NT2/D1 (cell line): ENCODE results near the gene KIF14.

Source experiments
- DNase-seq: peaks from one replicate; pipeline ENCODE4 v3.0.0-alpha.2; 2011; ENCODE audit warnings: low read depth, low spot score
- H3K27me3 ChIP-seq: 2 replicates; pipeline ENCODE4 v1.6.0; 2011; ENCODE audit warnings: mild to moderate bottlenecking; ENCODE audit not compliant: insufficient read length, insufficient read depth
- H3K36me3 ChIP-seq: 2 replicates; pipeline ENCODE4 v1.6.1; 2011; ENCODE audit warnings: mild to moderate bottlenecking, low read length, mixed read lengths; ENCODE audit not compliant: insufficient read depth, insufficient read length
- H3K4me1 ChIP-seq: 2 replicates; pipeline ENCODE4 v1.5.1; 2011; ENCODE audit not compliant: insufficient read depth, insufficient read length
- H3K4me3 ChIP-seq: 2 replicates; pipeline ENCODE4 v1.5.1; 2011; ENCODE audit warnings: low read depth; ENCODE audit not compliant: insufficient read length
- H3K9ac ChIP-seq: 2 replicates; pipeline ENCODE4 v1.6.0; 2011; ENCODE audit warnings: low read depth; ENCODE audit not compliant: insufficient read length
- H3K9me3 ChIP-seq: 2 replicates; pipeline ENCODE4 v1.5.1; 2011; ENCODE audit warnings: mild to moderate bottlenecking, low read length; ENCODE audit not compliant: insufficient read depth
- SUZ12 ChIP-seq: IDR thresholded peaks from 2 replicates; pipeline ENCODE4 v1.6.1; 2011; ENCODE audit not compliant: insufficient read length, insufficient read depth; ENCODE audit errors: extremely low read depth
- YY1 ChIP-seq: IDR thresholded peaks from 2 replicates; pipeline ENCODE4 v1.6.1; 2011; ENCODE audit not compliant: insufficient read length, insufficient read depth
- ZNF274 ChIP-seq: IDR thresholded peaks from 2 replicates; pipeline ENCODE4 v1.6.1; 2011; ENCODE audit warnings: mild to moderate bottlenecking, low read depth, low read length

Gene KIF14

DNA sequence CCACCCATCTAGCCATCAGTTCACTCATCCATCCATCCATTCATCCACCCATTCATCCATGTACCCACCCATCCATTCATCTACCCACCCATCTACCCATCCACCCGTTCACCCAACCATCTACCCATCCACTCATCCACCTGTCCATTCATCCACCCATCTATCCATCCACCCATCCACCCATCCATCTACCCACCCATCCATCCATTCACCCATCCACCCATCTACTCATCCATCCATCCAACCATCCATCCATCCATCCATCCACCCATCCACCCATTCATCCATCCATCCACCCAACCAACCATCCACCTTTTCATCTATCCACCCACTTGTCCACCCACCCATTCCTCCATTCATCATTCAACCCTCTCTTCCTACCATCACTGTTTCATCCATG lies 80.3 kb downstream of the KIF14 start:
- H3K4me3 ChIP-seq: no peak overlapping the region
- no peak for TF ChIP-seq ZNF274
- no peak for TF ChIP-seq YY1
- no peaks in the 10 kb centered on the region for H3K36me3 ChIP-seq
- no peak overlapping the region for H3K9ac ChIP-seq
- H3K27me3 ChIP-seq: no peaks in the 10 kb centered on the region
- no peaks in the 10 kb centered on the region for H3K4me1 ChIP-seq
- H3K9me3 ChIP-seq: no peaks in the 10 kb centered on the region
- no peak for DNase-seq

DNA sequence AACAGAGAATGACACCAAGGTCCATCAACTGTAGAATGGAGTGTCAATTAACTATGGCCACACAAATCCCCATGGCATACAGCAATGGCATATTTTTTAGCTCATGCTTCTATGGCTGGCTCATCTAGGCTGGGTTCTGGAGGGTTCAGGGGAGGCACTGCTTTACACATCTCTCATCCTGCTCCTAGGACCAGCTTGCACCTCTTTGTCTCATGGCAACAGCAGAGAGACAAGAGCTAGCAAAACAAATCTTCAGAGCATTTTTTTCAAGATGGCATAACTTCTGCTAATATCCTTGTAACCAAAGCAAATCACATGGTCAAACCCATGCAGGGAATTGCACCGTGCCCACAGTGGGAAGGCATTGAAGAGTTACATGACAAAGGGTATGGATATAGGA lies 82.4 kb downstream of the KIF14 start:
- H3K36me3 ChIP-seq: no peaks in the 10 kb centered on the region
- H3K9ac ChIP-seq: no peak overlapping the region
- no peak for DNase-seq
- no peaks in the 10 kb centered on the region for H3K27me3 ChIP-seq
- no peaks in the 10 kb centered on the region for H3K9me3 ChIP-seq
- no peak overlapping the region for H3K4me3 ChIP-seq
- TF ChIP-seq YY1 (no peak), ZNF274 (no peak), SUZ12 (no peak)
- no peaks in the 10 kb centered on the region for H3K4me1 ChIP-seq

DNA sequence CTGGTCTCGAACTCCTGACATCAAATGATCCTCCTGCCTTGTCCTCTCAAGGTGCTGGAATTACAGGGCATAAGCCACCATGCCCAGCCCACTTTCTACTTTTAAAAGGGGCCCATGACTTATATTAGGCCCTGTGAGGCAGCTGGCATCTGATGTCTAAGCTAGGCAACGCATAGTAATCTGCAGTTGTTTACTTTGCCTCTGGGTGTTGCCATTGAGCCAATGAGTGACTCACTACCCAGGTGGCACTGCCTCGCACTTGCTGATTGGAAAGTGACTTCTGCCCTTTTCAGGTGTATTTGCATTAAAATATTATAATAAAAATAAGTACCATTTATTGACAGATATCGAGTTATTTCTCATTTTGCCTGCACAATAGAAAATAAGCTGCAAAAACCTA lies 84.9 kb downstream of the KIF14 start:
- DNase-seq: peak; percentile 20

DNA sequence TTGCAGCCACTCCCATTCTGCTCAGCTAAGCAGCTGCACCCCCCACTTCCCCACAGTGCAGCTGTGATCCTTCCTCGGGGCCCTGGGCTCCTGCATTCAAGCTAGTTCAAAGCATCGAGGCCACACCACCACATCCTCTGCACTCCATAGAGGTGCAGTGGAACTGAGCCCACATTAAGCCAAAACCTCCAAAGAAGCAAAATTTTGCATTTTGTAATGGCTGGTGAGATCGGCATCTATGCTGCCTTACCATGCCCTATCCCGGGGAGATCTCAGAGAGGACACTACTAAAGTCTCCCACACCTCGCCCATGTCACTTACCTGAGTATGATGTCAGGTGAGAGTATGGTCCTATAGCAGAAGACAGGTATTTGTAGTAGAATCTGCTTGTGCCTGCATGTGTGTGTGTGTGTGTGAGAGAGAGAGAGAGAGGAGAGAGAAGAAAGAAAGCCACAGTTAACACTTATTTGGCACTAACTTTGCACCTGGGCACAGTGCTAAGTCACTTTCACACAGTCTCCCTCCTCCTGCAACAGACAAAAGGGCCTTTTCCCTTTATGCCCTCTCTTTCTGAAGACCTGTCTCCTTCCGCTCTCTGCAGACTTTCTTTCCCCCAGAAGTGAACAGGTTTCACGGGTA lies 89.8 kb downstream of the KIF14 start:
- Histone ChIP-seq H3K9ac (no peak overlapping the region), H3K9me3 (no peaks in the 10 kb centered on the region), H3K4me3 (no peak overlapping the region), H3K36me3 (no peaks in the 10 kb centered on the region), H3K4me1 (peaks cover 6% of the 10 kb centered on the region), H3K27me3 (no peaks in the 10 kb centered on the region)
- DNase-seq: no peak
- TF ChIP-seq ZNF274 (no peak), YY1 (no peak), SUZ12 (no peak)

More for the DNA sequence above, 84.9 kb downstream of the KIF14 start:
- Histone ChIP-seq H3K9ac (no peak overlapping the region), H3K4me3 (no peak overlapping the region), H3K27me3 (no peaks in the 10 kb centered on the region), H3K9me3 (no peaks in the 10 kb centered on the region), H3K4me1 (peaks cover 5% of the 10 kb centered on the region), H3K36me3 (no peaks in the 10 kb centered on the region)
- TF ChIP-seq ZNF274 (no peak), SUZ12 (no peak), YY1 (no peak)

- TF ChIP-seq SUZ12: no peak
- no peak for TF ChIP-seq ZNF274
- TF ChIP-seq YY1: no peak
- H3K36me3 ChIP-seq: no peaks in the 10 kb centered on the region
- no peak overlapping the region for H3K9ac ChIP-seq
Measured at GRCh38 chr1:200528858-200529606, 91.5 kb downstream of the KIF14 start.

GRCh38 chr1:200527670-200528069 lies 92.9 kb downstream of the KIF14 start:
- DNase-seq: no peak
- no peaks in the 10 kb centered on the region for H3K9me3 ChIP-seq
- no peak overlapping the region for H3K9ac ChIP-seq

More at GRCh38 chr1:200528858-200529606, 91.5 kb downstream of the KIF14 start:
- H3K9me3 ChIP-seq: no peaks in the 10 kb centered on the region
- H3K27me3 ChIP-seq: no peaks in the 10 kb centered on the region
- H3K4me1 ChIP-seq: peaks cover 6% of the 10 kb centered on the region
- no peak for DNase-seq
- H3K4me3 ChIP-seq: no peak overlapping the region

DNA sequence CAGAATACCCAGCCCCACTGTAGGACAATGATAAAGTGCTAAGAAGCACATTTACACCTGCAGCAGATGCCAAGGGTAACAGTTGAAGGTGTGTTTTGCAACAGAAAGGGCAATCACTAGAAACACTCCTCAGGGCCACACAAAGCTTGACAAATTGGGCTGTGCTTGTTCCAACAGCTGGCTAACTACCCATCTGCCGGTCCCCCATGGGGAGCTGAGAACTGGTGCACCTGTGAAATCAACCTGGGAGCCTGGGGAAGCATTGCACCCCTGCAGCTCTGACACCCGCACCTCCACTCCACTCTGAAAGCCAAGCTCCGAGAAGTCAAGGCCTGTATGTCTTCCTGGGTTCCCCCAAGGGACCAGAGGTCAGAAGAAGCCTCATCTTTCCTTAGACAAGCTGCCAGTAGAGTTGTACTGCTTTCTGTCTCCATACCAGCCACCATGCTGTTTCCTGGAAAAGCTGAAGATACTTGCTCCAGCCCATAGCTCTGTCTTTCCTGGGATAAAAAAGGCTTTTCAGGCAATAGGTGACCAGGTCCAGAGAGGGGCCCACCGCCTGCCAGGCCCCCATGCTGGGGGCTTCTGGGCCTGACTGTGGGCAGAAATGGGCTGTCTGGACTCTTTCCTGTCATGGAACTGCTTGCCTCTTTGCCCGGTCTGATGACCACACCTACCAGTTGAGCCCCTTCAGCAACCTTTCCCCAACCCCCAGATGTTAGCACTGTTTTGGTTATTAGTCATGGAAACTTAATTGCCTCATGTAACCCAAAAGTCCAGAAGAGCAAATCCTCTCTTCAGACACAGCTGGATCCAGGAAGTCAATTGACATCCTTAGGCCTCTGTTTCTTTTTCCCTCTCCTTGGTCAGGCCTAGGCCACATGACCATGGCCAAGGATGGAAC lies 93.6 kb downstream of the KIF14 start:
- no peak for TF ChIP-seq YY1
- no peak for TF ChIP-seq SUZ12
- TF ChIP-seq ZNF274: no peak
- no peak for DNase-seq
- peaks cover 6% of the 10 kb centered on the region for H3K4me1 ChIP-seq
- no peaks in the 10 kb centered on the region for H3K27me3 ChIP-seq
- H3K9me3 ChIP-seq: no peaks in the 10 kb centered on the region
- no peak overlapping the region for H3K9ac ChIP-seq
- H3K4me3 ChIP-seq: no peak overlapping the region
- no peaks in the 10 kb centered on the region for H3K36me3 ChIP-seq

More at GRCh38 chr1:200527670-200528069, 92.9 kb downstream of the KIF14 start:
- TF ChIP-seq ZNF274 (no peak), YY1 (no peak), SUZ12 (no peak)
- Histone ChIP-seq H3K36me3 (no peaks in the 10 kb centered on the region), H3K27me3 (no peaks in the 10 kb centered on the region), H3K4me3 (no peak overlapping the region), H3K4me1 (peaks cover 6% of the 10 kb centered on the region)
